ENCODE measurements around the gene CYGB.

- TF ChIP-seq, protein P1, sequence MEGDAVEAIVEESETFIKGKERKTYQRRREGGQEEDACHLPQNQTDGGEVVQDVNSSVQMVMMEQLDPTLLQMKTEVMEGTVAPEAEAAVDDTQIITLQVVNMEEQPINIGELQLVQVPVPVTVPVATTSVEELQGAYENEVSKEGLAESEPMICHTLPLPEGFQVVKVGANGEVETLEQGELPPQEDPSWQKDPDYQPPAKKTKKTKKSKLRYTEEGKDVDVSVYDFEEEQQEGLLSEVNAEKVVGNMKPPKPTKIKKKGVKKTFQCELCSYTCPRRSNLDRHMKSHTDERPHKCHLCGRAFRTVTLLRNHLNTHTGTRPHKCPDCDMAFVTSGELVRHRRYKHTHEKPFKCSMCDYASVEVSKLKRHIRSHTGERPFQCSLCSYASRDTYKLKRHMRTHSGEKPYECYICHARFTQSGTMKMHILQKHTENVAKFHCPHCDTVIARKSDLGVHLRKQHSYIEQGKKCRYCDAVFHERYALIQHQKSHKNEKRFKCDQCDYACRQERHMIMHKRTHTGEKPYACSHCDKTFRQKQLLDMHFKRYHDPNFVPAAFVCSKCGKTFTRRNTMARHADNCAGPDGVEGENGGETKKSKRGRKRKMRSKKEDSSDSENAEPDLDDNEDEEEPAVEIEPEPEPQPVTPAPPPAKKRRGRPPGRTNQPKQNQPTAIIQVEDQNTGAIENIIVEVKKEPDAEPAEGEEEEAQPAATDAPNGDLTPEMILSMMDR (IDR thresholded peaks at IDR 0.05): no peak
- TF ChIP-seq POLR2AphosphoS5 (IDR thresholded peaks at IDR 0.05) (no peak), EP300 (IDR thresholded peaks at IDR 0.05) (no peak), POLR2A (IDR thresholded peaks at IDR 0.05) (no peak)
These were observed 26.7 kb downstream of the CYGB start for GRCh38 chr17:76510831-76511244.
